Liver (tissue), 9 donors: ENCODE data around the gene BCL2L11. TPM values are rescaled to one million over a fixed set of nuclear protein-coding genes. Genes with fewer than 3 reads are reported as not detected.

ENCODE experiments used
- DNase-seq: peaks from one replicate; pipeline ENCODE4 v3.0.0-alpha.2; 2017; ENCODE audit warnings: low spot score
- H3K27ac ChIP-seq, 2 donors: one replicate each; pipeline ENCODE4 v1.7.0; 2013; ENCODE audit warnings: inconsistent platforms in 2 of 2, low read length in 2 of 2, control low read depth in 1 of 2, low read depth in 1 of 2, mild to moderate bottlenecking in 1 of 2
- H3K27me3 ChIP-seq, 4 donors: one replicate each; pipeline versions ENCODE4 v1.6.1 to v1.7.0; 2013; ENCODE audit warnings: low read length in 3 of 4, inconsistent platforms in 1 of 4, mild to moderate bottlenecking in 1 of 4, moderate library complexity in 1 of 4; ENCODE audit not compliant: control insufficient read depth in 4 of 4, insufficient read depth in 4 of 4
- H3K36me3 ChIP-seq, 4 donors: one replicate each; pipeline versions ENCODE4 v1.6.1 to v1.7.0; 2013; ENCODE audit warnings: low read length in 3 of 4, mild to moderate bottlenecking in 3 of 4, low read depth in 1 of 4, moderate library complexity in 1 of 4; ENCODE audit not compliant: control insufficient read depth in 4 of 4, insufficient read depth in 3 of 4
- H3K4me1 ChIP-seq, 4 donors: one replicate each; pipeline versions ENCODE4 v1.6.1 to v1.7.0; 2013; ENCODE audit warnings: low read length in 3 of 4, mild to moderate bottlenecking in 3 of 4, moderate library complexity in 1 of 4; ENCODE audit not compliant: control insufficient read depth in 4 of 4, insufficient read depth in 4 of 4
- H3K4me3 ChIP-seq, 3 donors: one replicate each; pipeline versions ENCODE4 v1.6.1 to v1.7.0; 2013; ENCODE audit warnings: low read length in 3 of 3, control low read depth in 1 of 3, low read depth in 1 of 3, mild to moderate bottlenecking in 1 of 3
- H3K9ac ChIP-seq, 2 donors: one replicate each; pipeline ENCODE4 v1.7.0; 2013; ENCODE audit warnings: low read length in 2 of 2, mild to moderate bottlenecking in 2 of 2, moderate library complexity in 2 of 2, control low read depth in 1 of 2, low read depth in 1 of 2
- H3K9me3 ChIP-seq, 4 donors: one replicate each; pipeline versions ENCODE4 v1.6.1 to v1.7.0; 2013; ENCODE audit warnings: low read length in 3 of 4; ENCODE audit not compliant: control insufficient read depth in 4 of 4
- EGR1 ChIP-seq, 2 donors: IDR thresholded peaks; 2 replicates each; pipeline ENCODE4 v1.6.1; 2016 to 2018; ENCODE audit warnings: antibody characterized with exemption in 2 of 2, low read depth in 2 of 2
- FOXA1 ChIP-seq: IDR thresholded peaks from 2 replicates; pipeline ENCODE4 v1.6.1; 2016; ENCODE audit warnings: antibody characterized with exemption
- FOXA2 ChIP-seq: IDR thresholded peaks from 2 replicates; pipeline ENCODE4 v1.6.1; 2016; ENCODE audit warnings: antibody characterized with exemption
- GABPA ChIP-seq, 2 donors: IDR thresholded peaks in 1 of 2; conservative IDR thresholded peaks in 1 of 2; 2 replicates each; pipeline ENCODE4 v1.6.1; 2016; ENCODE audit warnings: antibody characterized with exemption in 2 of 2, mild to moderate bottlenecking in 1 of 2, moderate library complexity in 1 of 2
- HNF4A ChIP-seq, 2 donors: conservative IDR thresholded peaks; 2 replicates each; pipeline ENCODE4 v1.6.1; 2016; ENCODE audit warnings: antibody characterized with exemption in 2 of 2, mild to moderate bottlenecking in 2 of 2
- HNF4G ChIP-seq: IDR thresholded peaks from 2 replicates; pipeline ENCODE4 v1.6.1; 2016; ENCODE audit warnings: antibody characterized with exemption
- JUND ChIP-seq, 2 donors: IDR thresholded peaks; 2 replicates each; pipeline ENCODE4 v1.6.1; 2016; ENCODE audit warnings: antibody characterized with exemption in 2 of 2
- NR2F2 ChIP-seq: IDR thresholded peaks from 2 replicates; pipeline ENCODE4 v1.6.1; 2016; ENCODE audit warnings: antibody characterized with exemption
- RAD21 ChIP-seq, 2 donors: IDR thresholded peaks; 2 replicates each; pipeline ENCODE4 v1.6.1; 2016; ENCODE audit warnings: antibody characterized with exemption in 2 of 2, mild to moderate bottlenecking in 2 of 2
- RXRA ChIP-seq, 2 donors: IDR thresholded peaks; 2 replicates each; pipeline ENCODE4 v1.6.1; 2017 to 2018; ENCODE audit warnings: antibody characterized with exemption in 2 of 2, mild to moderate bottlenecking in 1 of 2
- SP1 ChIP-seq: IDR thresholded peaks from 2 replicates; pipeline ENCODE4 v1.6.1; 2018; ENCODE audit warnings: antibody characterized with exemption, mild to moderate bottlenecking
- TAF1 ChIP-seq: conservative IDR thresholded peaks from 2 replicates; pipeline ENCODE4 v1.6.1; 2016; ENCODE audit warnings: antibody characterized with exemption, mild to moderate bottlenecking
- YY1 ChIP-seq: IDR thresholded peaks from 2 replicates; pipeline ENCODE4 v1.6.1; 2016; ENCODE audit warnings: antibody characterized with exemption, mild to moderate bottlenecking
- WGBS: extraction: QIAGEN DNeasy Blood & Tissue Kit; methylation state at CpG from one replicate; pipeline ENCODE4 v1.1.7; 2013; 5-methylcytosine and 5-hydroxymethylcytosine counted together
- polyA plus RNA-seq, 2 donors: library from polyadenylated mRNA; stranded (reverse) in 1 of 2; unstranded in 1 of 2; fragments of 200-250 nt in 1 of 2; fragments of >200 nt in 1 of 2; fragmentation: Nextera tagmentation in 1 of 2; extraction: Ambion mirVana in 1 of 2; gene quantifications; one replicate each; pipeline versions ENCODE4 v1.2.1 to v1.2.3, GENCODE V29; 2013 to 2015
- total RNA-seq, 2 donors: library from RNA; depleted of rRNA; stranded (reverse); fragments of >200 nt; gene quantifications; one replicate each; pipeline ENCODE4 v1.2.3, GENCODE V29; 2014
- TF ChIP-seq, protein P1 (sequence below): fragments of 150-350 bp; IDR thresholded peaks from 2 replicates; pipeline ENCODE4 v1.5.1; 2017; ENCODE audit warnings: improper control_type of control experiment, low read depth, low read length; ENCODE audit not compliant: missing input control
- TF ChIP-seq, protein P2 (sequence below): IDR thresholded peaks from 2 replicates; pipeline ENCODE4 v1.6.1; 2016; ENCODE audit warnings: antibody characterized with exemption
- TF ChIP-seq, protein P3 (sequence below): IDR thresholded peaks from 2 replicates; pipeline ENCODE4 v1.6.1; 2016; ENCODE audit warnings: antibody characterized with exemption, mild to moderate bottlenecking
- TF ChIP-seq, protein P4 (sequence below): IDR thresholded peaks from 2 replicates; pipeline ENCODE4 v1.6.1; 2016; ENCODE audit warnings: antibody characterized with exemption
- TF ChIP-seq, protein P5 (sequence below): IDR thresholded peaks from 2 replicates; pipeline ENCODE4 v1.6.1; 2016; ENCODE audit warnings: antibody characterized with exemption
- donor health status: healthy.
- donor health status: healthy.
- donor health status: healthy.
- donor health status: healthy.
- donor health status: healthy.

BCL2L11 gene
- total and polyA plus RNA-seq, 4 donors: 5.0 to 19.5 (median 12.2) TPM

DNA sequence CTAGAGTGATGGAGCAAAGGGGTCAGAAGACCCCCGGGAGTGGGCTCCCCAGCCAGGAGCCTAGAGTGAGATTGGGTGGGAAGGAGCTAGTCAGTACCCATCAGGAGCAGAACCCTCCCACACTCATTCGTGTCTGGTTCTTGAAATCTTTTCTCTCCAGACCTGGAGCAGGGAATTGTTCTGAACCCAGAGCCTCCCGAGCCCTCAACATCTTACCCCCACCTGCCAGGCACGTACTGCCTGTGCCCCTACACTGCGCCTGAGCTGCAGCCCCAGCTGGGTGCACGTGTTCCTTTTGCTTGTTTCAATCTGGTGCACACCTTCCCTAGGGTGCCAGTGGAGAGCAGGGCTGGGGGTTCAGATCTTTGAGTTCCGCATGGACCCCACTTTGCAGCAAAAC lies 52.6 kb downstream of the BCL2L11 start:
- TF ChIP-seq YY1 (no peak), JUND (IDR thresholded peaks at IDR 0.05) (no peak)
- Histone ChIP-seq H3K9me3 (no peaks in the 10 kb centered on the region), H3K4me1 (peaks cover 15 to 26% (median 19%) of the 10 kb centered on the region in 4 donors), H3K4me3 (no peak overlapping the region), H3K27me3 (no peaks in the 10 kb centered on the region), H3K27ac (no peak overlapping the region), H3K9ac (no peak overlapping the region), H3K36me3 (no peaks in the 10 kb centered on the region)
- 95% methylated on average over 7 of the region's 7 CpGs for WGBS
- DNase-seq: no peak

DNA sequence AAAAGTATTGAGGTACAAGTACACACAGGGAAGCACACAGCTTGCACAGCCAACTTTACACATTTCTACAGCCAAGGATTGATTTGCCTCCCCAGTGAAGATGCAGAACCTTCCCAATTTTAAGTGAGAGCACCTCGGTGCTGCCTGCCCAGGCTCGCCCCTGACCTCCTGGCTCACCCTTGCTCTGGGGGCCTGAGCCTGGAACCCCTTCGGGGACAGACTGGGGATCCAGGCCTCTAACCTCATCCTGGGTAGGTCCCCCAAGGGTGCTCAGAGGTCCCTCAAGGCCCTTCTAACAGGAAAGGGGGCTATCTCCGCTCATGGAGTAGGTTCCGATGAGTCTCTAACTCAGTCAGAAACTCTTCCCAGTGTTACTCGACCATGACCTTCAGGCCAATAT lies 53.1 kb downstream of the BCL2L11 start:
- H3K27ac ChIP-seq: no peak overlapping the region
- WGBS: 96% methylated on average over 6 of the region's 6 CpGs
- H3K4me3 ChIP-seq: no peak overlapping the region
- no peak for DNase-seq
- no peaks in the 10 kb centered on the region for H3K36me3 ChIP-seq
- TF ChIP-seq FOXA2 (no peak), HNF4G (no peak), SP1 (no peak), TAF1 (no peak), RXRA (IDR thresholded peaks at IDR 0.05) (no peak), GABPA (IDR thresholded peaks at IDR 0.05 in 1 of 2, conservative IDR thresholded peaks at IDR 0.05 in 1 of 2) (no peak), NR2F2 (no peak), HNF4A (conservative IDR thresholded peaks at IDR 0.05) (no peak), EGR1 (IDR thresholded peaks at IDR 0.05; ENCODE audit: low read depth in 2 of 2) (no peak), RAD21 (IDR thresholded peaks at IDR 0.05) (no peak), FOXA1 (no peak), JUND (IDR thresholded peaks at IDR 0.05) (no peak)
- TF ChIP-seq, protein P1, sequence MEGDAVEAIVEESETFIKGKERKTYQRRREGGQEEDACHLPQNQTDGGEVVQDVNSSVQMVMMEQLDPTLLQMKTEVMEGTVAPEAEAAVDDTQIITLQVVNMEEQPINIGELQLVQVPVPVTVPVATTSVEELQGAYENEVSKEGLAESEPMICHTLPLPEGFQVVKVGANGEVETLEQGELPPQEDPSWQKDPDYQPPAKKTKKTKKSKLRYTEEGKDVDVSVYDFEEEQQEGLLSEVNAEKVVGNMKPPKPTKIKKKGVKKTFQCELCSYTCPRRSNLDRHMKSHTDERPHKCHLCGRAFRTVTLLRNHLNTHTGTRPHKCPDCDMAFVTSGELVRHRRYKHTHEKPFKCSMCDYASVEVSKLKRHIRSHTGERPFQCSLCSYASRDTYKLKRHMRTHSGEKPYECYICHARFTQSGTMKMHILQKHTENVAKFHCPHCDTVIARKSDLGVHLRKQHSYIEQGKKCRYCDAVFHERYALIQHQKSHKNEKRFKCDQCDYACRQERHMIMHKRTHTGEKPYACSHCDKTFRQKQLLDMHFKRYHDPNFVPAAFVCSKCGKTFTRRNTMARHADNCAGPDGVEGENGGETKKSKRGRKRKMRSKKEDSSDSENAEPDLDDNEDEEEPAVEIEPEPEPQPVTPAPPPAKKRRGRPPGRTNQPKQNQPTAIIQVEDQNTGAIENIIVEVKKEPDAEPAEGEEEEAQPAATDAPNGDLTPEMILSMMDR: no peak
- TF ChIP-seq, protein P2, sequence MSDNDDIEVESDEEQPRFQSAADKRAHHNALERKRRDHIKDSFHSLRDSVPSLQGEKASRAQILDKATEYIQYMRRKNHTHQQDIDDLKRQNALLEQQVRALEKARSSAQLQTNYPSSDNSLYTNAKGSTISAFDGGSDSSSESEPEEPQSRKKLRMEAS: no peak
- TF ChIP-seq, protein P3, sequence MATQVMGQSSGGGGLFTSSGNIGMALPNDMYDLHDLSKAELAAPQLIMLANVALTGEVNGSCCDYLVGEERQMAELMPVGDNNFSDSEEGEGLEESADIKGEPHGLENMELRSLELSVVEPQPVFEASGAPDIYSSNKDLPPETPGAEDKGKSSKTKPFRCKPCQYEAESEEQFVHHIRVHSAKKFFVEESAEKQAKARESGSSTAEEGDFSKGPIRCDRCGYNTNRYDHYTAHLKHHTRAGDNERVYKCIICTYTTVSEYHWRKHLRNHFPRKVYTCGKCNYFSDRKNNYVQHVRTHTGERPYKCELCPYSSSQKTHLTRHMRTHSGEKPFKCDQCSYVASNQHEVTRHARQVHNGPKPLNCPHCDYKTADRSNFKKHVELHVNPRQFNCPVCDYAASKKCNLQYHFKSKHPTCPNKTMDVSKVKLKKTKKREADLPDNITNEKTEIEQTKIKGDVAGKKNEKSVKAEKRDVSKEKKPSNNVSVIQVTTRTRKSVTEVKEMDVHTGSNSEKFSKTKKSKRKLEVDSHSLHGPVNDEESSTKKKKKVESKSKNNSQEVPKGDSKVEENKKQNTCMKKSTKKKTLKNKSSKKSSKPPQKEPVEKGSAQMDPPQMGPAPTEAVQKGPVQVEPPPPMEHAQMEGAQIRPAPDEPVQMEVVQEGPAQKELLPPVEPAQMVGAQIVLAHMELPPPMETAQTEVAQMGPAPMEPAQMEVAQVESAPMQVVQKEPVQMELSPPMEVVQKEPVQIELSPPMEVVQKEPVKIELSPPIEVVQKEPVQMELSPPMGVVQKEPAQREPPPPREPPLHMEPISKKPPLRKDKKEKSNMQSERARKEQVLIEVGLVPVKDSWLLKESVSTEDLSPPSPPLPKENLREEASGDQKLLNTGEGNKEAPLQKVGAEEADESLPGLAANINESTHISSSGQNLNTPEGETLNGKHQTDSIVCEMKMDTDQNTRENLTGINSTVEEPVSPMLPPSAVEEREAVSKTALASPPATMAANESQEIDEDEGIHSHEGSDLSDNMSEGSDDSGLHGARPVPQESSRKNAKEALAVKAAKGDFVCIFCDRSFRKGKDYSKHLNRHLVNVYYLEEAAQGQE: no peak
- TF ChIP-seq, protein P4, sequence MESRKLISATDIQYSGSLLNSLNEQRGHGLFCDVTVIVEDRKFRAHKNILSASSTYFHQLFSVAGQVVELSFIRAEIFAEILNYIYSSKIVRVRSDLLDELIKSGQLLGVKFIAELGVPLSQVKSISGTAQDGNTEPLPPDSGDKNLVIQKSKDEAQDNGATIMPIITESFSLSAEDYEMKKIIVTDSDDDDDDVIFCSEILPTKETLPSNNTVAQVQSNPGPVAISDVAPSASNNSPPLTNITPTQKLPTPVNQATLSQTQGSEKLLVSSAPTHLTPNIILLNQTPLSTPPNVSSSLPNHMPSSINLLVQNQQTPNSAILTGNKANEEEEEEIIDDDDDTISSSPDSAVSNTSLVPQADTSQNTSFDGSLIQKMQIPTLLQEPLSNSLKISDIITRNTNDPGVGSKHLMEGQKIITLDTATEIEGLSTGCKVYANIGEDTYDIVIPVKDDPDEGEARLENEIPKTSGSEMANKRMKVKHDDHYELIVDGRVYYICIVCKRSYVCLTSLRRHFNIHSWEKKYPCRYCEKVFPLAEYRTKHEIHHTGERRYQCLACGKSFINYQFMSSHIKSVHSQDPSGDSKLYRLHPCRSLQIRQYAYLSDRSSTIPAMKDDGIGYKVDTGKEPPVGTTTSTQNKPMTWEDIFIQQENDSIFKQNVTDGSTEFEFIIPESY: no peak
- TF ChIP-seq, protein P5, sequence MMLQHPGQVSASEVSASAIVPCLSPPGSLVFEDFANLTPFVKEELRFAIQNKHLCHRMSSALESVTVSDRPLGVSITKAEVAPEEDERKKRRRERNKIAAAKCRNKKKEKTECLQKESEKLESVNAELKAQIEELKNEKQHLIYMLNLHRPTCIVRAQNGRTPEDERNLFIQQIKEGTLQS: no peak
- no peak overlapping the region for H3K9ac ChIP-seq
- H3K9me3 ChIP-seq: no peaks in the 10 kb centered on the region
- H3K4me1 ChIP-seq: peaks cover 16 to 29% (median 23%) of the 10 kb centered on the region in 4 donors
- H3K27me3 ChIP-seq: no peaks in the 10 kb centered on the region
